GM21528 (cell line): Measurements from ENCODE around the gene DACH1.

Source experiments
- ATAC-seq: cut with Tn5 transposase; IDR thresholded peaks from one replicate; pipeline ENCODE4 v1.9.1; 2021; ENCODE audit warnings: mild to moderate bottlenecking, moderate library complexity; ENCODE audit not compliant: unreplicated experiment, low FRiP score

Gene DACH1

GRCh38 chr13:71830736-71831135 lies 36.3 kb downstream of the DACH1 start:
- no peak for ATAC-seq

- ATAC-seq = no peak
Measured at GRCh38 chr13:71830323-71830722, 36.7 kb downstream of the DACH1 start.

GRCh38 chr13:71829547-71829946 lies 37.5 kb downstream of the DACH1 start:
- ATAC-seq = no peak

GRCh38 chr13:71828564-71828963 lies 38.4 kb downstream of the DACH1 start:
- no peak for ATAC-seq

GRCh38 chr13:71828117-71828516 lies 38.9 kb downstream of the DACH1 start:
- no peak for ATAC-seq

GRCh38 chr13:71827241-71827640 lies 39.8 kb downstream of the DACH1 start:
- ATAC-seq = no peak

GRCh38 chr13:71820699-71821098 lies 46.3 kb downstream of the DACH1 start:
- ATAC-seq = no peak

- ATAC-seq = no peak
Measured at GRCh38 chr13:71817335-71817734, 49.7 kb downstream of the DACH1 start.

GRCh38 chr13:71814806-71815360 lies 52.1 kb downstream of the DACH1 start:
- ATAC-seq = no peak

- no peak for ATAC-seq
Measured at GRCh38 chr13:71813187-71813586, 53.8 kb downstream of the DACH1 start.

GRCh38 chr13:71811344-71811743 lies 55.7 kb downstream of the DACH1 start:
- ATAC-seq = no peak

- no peak for ATAC-seq
Measured at GRCh38 chr13:71808708-71809107, 58.3 kb downstream of the DACH1 start.

GRCh38 chr13:71806886-71807285 lies 60.1 kb downstream of the DACH1 start:
- ATAC-seq = no peak

GRCh38 chr13:71803066-71803465 lies 63.9 kb downstream of the DACH1 start:
- ATAC-seq = no peak

GRCh38 chr13:71801781-71802180 lies 65.2 kb downstream of the DACH1 start:
- no peak for ATAC-seq

- no peak for ATAC-seq
Measured at GRCh38 chr13:71801165-71801760, 65.7 kb downstream of the DACH1 start.

GRCh38 chr13:71799324-71799723 lies 67.7 kb downstream of the DACH1 start:
- ATAC-seq = no peak

GRCh38 chr13:71798707-71799106 lies 68.3 kb downstream of the DACH1 start:
- ATAC-seq = no peak

- ATAC-seq = no peak
Measured at GRCh38 chr13:71797517-71797916, 69.5 kb downstream of the DACH1 start.

- ATAC-seq = no peak
Measured at GRCh38 chr13:71789693-71790329, 77.2 kb downstream of the DACH1 start.

- ATAC-seq = no peak
Measured at GRCh38 chr13:71789037-71789436, 78.0 kb downstream of the DACH1 start.

GRCh38 chr13:71787414-71787813 lies 79.6 kb downstream of the DACH1 start:
- ATAC-seq = no peak
